Upper lobe of left lung (tissue), 6 donors: ENCODE measurements around the gene CDSN. TPM values are rescaled to one million over a fixed set of nuclear protein-coding genes. Genes with fewer than 3 reads are reported as not detected.

Experiments used
- ATAC-seq, 2 donors: fragments of 200-7000 bp; cut with Tn5 transposase; one replicate each; pipeline ENCODE4 v1.9.1; 2022; ENCODE audit warnings: mild to moderate bottlenecking in 2 of 2, moderate library complexity in 2 of 2; ENCODE audit not compliant: low FRiP score in 2 of 2
- DNase-seq, 2 donors: peaks; one replicate each; pipeline ENCODE4 v3.0.0-alpha.2; 2019 to 2020
- H3K27ac ChIP-seq, 4 donors: fragments of 200-600 bp; sonication (generic); one replicate each; pipeline ENCODE4 v1.5.1; 2016 to 2019
- H3K27me3 ChIP-seq, 4 donors: fragments of 200-600 bp; sonication (generic); one replicate each; pipeline ENCODE4 v1.5.1; 2017 to 2019
- H3K36me3 ChIP-seq, 4 donors: fragments of 200-600 bp; sonication (generic); one replicate each; pipeline ENCODE4 v1.5.1; 2016 to 2019
- H3K4me1 ChIP-seq, 4 donors: fragments of 200-600 bp; sonication (generic); one replicate each; pipeline ENCODE4 v1.5.1; 2018 to 2019
- H3K4me3 ChIP-seq, 4 donors: fragments of 200-600 bp; sonication (generic); one replicate each; pipeline ENCODE4 v1.5.1; 2017 to 2019; ENCODE audit warnings: mild to moderate bottlenecking in 2 of 4, moderate library complexity in 1 of 4
- H3K9me3 ChIP-seq, 4 donors: fragments of 200-600 bp; sonication (generic); one replicate each; pipeline ENCODE4 v1.5.1; 2018 to 2019
- EP300 ChIP-seq, 4 donors: sonication (generic); formaldehyde crosslinking; IDR thresholded peaks; one replicate each; pipeline ENCODE4 v1.5.1; 2017; ENCODE audit warnings: antibody characterized with exemption in 4 of 4, control low read depth in 2 of 4
- POLR2A ChIP-seq, 4 donors: fragments of 450-650 bp; IDR thresholded peaks; one replicate each; pipeline ENCODE4 v1.5.1; 2016 to 2017; ENCODE audit warnings: antibody characterized with exemption in 4 of 4, mild to moderate bottlenecking in 2 of 4
- POLR2AphosphoS5 ChIP-seq, 2 donors: sonication (generic); formaldehyde crosslinking; IDR thresholded peaks; one replicate each; pipeline ENCODE4 v1.5.1; 2017; ENCODE audit warnings: antibody characterized with exemption in 2 of 2
- WGBS, 2 donors: methylation state at CpG; one replicate each; pipeline ENCODE4 v1.1.5; 2017 to 2018; 5-methylcytosine and 5-hydroxymethylcytosine counted together
- total RNA-seq, 6 donors: library from RNA; depleted of rRNA in 4 of 6; stranded (reverse); fragments of >200 nt in 4 of 6; gene quantifications; one replicate each; pipeline versions ENCODE4 v1.1.0 to v1.2.1, GENCODE V29; 2016 to 2021
- TF ChIP-seq, protein P1 (sequence below), 6 experiments: fragments of 450-650 bp in 4 of 6; fragments of 200-600 bp in 2 of 6; sonication (generic) in 2 of 6; IDR thresholded peaks; one replicate each; pipeline ENCODE4 v1.5.1; 2016 to 2019; ENCODE audit warnings: antibody characterized with exemption in 6 of 6
- donor health status: DM: no; HTN: no; CAD: no; lungs with moderate emphysema.
- donor health status: DM: no; HTN: yes; CAD: no; lungs with severe emphysema.

CDSN gene
- total RNA-seq, 6 donors from 2014 or later, result not detected

DNA sequence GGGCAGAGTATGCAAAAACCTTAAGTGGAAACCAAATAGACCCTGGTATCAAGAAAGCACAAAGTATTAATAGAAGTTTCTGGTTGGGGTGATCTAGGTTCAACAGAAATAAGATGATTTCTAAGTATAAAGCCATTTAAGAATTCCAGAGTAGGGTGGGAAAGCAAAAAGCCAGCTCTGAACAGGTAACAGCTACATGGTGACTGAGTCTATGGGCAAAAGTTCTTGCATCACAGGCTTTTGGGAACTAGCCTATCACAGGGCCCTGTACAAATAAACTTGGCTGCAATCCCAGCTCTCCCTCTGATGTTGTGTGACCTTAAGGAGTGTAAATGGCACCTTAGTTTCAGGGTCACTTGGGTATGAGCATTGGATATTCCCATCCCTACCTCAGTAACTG, 43.7 kb upstream of the CDSN start:
- Histone ChIP-seq H3K9me3 (no peaks in the 10 kb centered on the region), H3K4me1 (peaks cover 6 to 12% (median 9%) of the 10 kb centered on the region in 4 donors), H3K36me3 (peaks cover 0 to 7% (median 0%) of the 10 kb centered on the region in 4 donors), H3K27me3 (no peaks in the 10 kb centered on the region), H3K4me3 (no peak overlapping the region), H3K27ac (no peak overlapping the region)
- DNase-seq (peak in 1 of 2 donors; percentile 67), ATAC-seq (no peak)
- TF ChIP-seq POLR2AphosphoS5 (IDR thresholded peaks at IDR 0.05), result no peak
- TF ChIP-seq POLR2A (IDR thresholded peaks at IDR 0.05), result no peak
- TF ChIP-seq EP300 (IDR thresholded peaks at IDR 0.05), result no peak
- TF ChIP-seq, protein P1, sequence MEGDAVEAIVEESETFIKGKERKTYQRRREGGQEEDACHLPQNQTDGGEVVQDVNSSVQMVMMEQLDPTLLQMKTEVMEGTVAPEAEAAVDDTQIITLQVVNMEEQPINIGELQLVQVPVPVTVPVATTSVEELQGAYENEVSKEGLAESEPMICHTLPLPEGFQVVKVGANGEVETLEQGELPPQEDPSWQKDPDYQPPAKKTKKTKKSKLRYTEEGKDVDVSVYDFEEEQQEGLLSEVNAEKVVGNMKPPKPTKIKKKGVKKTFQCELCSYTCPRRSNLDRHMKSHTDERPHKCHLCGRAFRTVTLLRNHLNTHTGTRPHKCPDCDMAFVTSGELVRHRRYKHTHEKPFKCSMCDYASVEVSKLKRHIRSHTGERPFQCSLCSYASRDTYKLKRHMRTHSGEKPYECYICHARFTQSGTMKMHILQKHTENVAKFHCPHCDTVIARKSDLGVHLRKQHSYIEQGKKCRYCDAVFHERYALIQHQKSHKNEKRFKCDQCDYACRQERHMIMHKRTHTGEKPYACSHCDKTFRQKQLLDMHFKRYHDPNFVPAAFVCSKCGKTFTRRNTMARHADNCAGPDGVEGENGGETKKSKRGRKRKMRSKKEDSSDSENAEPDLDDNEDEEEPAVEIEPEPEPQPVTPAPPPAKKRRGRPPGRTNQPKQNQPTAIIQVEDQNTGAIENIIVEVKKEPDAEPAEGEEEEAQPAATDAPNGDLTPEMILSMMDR (IDR thresholded peaks at IDR 0.05), result no peak

DNA sequence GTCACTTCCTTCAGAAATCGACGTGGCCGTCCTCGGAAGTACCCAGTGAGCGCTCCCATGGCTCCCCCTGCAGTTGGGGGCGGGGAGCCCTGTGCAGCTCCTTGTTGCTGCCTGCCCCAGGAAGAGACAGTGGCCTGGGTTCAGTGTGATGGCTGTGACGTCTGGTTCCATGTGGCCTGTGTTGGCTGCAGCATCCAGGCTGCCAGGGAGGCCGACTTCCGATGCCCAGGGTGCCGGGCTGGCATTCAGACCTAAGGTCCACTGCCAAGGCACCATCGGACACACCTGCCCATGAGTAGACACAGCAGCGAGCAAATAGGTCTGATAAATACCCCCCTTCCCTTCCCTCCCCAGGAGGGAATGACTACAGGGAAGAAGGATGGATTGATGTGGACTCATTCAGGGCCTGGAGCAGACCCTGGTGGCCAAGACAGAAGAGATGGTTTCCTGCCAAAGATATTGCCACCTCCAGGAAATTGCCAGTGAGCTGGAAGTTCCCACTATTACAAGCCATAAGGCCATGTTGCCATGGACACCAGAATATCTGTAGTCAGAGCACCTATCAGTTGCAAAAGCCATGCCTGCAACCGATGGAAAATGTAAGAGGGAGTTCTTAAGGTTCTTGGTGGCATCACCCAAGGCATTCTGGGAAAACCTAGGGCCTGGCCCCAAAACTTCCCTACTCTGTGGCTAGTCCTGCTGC, 42.4 kb upstream of the CDSN start:
- TF ChIP-seq POLR2A (IDR thresholded peaks at IDR 0.05) (no peak), POLR2AphosphoS5 (IDR thresholded peaks at IDR 0.05) (no peak), EP300 (IDR thresholded peaks at IDR 0.05) (no peak)
- TF ChIP-seq, protein P1 (IDR thresholded peaks at IDR 0.05), result no peak
- H3K27ac ChIP-seq, result no peak overlapping the region

DNA sequence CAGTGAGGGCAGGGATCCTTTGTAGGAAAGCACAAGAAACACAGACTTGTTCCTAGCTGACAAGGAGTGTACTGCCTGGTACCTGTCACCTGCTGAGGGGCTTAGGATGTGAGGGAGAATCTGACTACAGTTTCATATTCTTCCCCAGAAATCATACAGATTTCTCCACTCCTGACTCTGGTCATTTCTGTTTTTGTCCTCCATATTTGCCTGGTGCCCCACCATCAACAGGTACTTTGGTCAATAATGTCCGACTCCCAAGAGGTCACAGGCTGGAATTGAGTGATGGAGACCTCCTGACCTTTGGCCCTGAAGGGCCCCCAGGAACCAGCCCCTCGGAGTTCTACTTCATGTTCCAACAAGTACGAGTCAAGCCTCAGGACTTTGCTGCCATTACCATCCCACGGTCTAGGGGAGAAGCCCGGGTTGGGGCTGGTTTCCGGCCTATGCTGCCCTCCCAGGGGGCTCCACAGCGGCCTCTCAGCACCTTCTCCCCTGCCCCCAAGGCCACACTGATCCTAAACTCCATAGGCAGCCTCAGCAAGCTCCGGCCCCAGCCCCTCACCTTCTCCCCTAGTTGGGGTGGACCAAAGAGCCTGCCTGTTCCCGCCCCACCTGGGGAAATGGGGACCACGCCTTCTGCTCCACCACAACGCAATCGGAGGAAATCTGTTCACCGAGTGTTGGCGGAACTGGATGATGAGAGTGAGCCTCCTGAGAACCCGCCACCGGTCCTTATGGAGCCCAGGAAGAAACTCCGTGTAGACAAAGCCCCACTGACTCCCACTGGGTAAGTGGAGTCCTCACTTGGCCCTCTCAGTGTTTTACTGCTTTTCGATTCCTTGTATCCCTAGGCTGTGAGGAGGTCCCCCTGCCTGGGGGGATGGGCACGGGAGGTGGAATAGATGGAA, 41.2 kb upstream of the CDSN start:
- no peak overlapping the region for H3K4me3 ChIP-seq
- H3K36me3 ChIP-seq, result peaks cover 0 to 7% (median 0%) of the 10 kb centered on the region in 4 donors
- TF ChIP-seq POLR2A (IDR thresholded peaks at IDR 0.05) (no peak), EP300 (IDR thresholded peaks at IDR 0.05) (no peak), POLR2AphosphoS5 (IDR thresholded peaks at IDR 0.05) (no peak)
- TF ChIP-seq, protein P1 (IDR thresholded peaks at IDR 0.05), result no peak
- H3K27me3 ChIP-seq, result no peaks in the 10 kb centered on the region
- no peak overlapping the region for H3K27ac ChIP-seq
- no peaks in the 10 kb centered on the region for H3K9me3 ChIP-seq
- no peak for ATAC-seq
- H3K4me1 ChIP-seq, result peaks cover 15 to 23% (median 17%) of the 10 kb centered on the region in 4 donors
- peak in 1 of 2 donors; percentile 34 for DNase-seq
- 93% methylated on average over 18 to 19 of the region's 19 CpGs for WGBS, 2 donors

More for the DNA sequence above, 42.4 kb upstream of the CDSN start:
- Histone ChIP-seq H3K27me3 (no peaks in the 10 kb centered on the region), H3K4me3 (no peak overlapping the region), H3K36me3 (peaks cover 0 to 7% (median 0%) of the 10 kb centered on the region in 4 donors), H3K4me1 (peaks cover 11 to 18% (median 13%) of the 10 kb centered on the region in 4 donors), H3K9me3 (no peaks in the 10 kb centered on the region)
- no peak for ATAC-seq
- DNase-seq, result no peak
- 69 to 92% methylated on average over 3 to 13 of the region's 13 CpGs for WGBS, 2 donors

DNA sequence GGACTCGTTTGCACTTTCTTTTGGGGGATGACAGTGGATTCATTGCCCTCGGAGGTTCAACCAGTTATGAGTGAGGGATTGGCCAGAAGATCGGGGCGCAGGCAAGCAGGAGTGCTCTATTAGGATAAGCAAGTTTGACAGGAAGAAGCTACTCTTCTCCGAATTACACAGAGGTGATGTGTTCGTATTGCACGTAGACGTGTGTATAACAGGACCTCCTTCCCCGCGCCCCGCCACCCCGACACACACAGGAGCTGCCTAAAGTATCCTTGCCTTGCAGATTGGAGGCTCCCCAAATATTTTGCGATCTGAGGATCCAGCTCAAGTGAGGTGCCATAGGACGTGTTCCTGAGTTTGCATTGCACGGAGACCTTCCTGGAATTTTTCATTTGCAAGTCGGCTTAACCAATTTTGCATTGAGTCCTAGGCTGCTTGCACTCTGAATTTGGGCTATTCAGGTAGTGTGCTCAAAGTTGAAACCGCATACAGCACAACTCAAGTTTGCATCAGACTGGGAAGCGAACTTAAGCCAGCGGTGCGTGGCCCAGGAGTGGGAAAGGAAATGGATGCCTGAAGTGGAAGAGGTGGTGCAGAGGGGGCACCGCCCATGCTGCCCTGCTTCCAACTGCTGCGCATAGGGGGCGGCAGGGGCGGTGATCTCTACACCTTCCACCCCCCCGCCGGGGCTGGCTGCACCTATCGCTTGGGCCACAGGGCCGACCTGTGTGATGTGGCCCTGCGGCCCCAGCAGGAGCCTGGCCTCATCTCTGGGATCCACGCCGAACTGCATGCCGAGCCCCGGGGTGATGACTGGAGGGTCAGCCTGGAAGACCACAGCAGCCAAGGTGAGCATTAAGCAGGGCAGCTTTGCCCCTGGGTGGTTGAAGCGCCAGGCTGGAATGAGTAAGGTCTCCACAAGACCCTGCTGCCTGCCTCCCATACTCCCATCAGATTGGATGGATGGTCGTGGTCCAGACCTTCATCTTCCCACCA, 38.9 kb upstream of the CDSN start:
- H3K4me1 ChIP-seq, result peaks cover 15 to 23% (median 17%) of the 10 kb centered on the region in 4 donors
- H3K9me3 ChIP-seq, result no peaks in the 10 kb centered on the region
- H3K36me3 ChIP-seq, result peaks cover 0 to 20% (median 4%) of the 10 kb centered on the region in 4 donors
- TF ChIP-seq POLR2A (IDR thresholded peaks at IDR 0.05) (no peak), EP300 (IDR thresholded peaks at IDR 0.05) (no peak), POLR2AphosphoS5 (IDR thresholded peaks at IDR 0.05) (no peak)
- TF ChIP-seq, protein P1 (IDR thresholded peaks at IDR 0.05), result no peak
- peak in 1 of 2 donors; percentile 72 for DNase-seq
- peak overlapping the region in 2 of 4 donors; percentile 7 to 84 for H3K27ac ChIP-seq
- H3K27me3 ChIP-seq, result no peaks in the 10 kb centered on the region
- WGBS, 2 donors, result 16 to 25% methylated on average over 26 to 34 of the region's 35 CpGs
- peak overlapping the region; percentile 49 to 90 (median 67) for H3K4me3 ChIP-seq
- no peak for ATAC-seq
